OCI-LY7 (cell line): ENCODE results near the gene TSC22D2. TPM values are rescaled to one million over a fixed set of nuclear protein-coding genes. Genes with fewer than 3 reads are reported as not detected.

Experiments
- BruUV-seq: library from RNA; stranded (reverse); fragments of 400-500 nt; replicated peaks from 2 replicates; lab custom pipeline; 2021; lab: Mats Ljungman, UMichigan
- CTCF ChIA-PET: fragments of 300-600 bp; sonication (Branson Sonifier 250); formaldehyde crosslinking; loops from one replicate; lab custom pipeline; 2022; ENCODE audit warnings: antibody characterized with exemption; ENCODE audit not compliant: unreplicated experiment; lab: Charles Lee
- POLR2A ChIA-PET: fragments of 300-600 bp; sonication (Branson Sonifier 250); formaldehyde crosslinking; loops from one replicate; lab custom pipeline; 2022; ENCODE audit warnings: antibody characterized with exemption; lab: Charles Lee
- DNase-seq: peaks from one replicate; pipeline ENCODE4 v3.0.0-alpha.2; 2015; ENCODE audit warnings: low spot score
- H2AFZ ChIP-seq: fragments of 200-600 bp; sonication (generic), shearing (Covaris generic); 2 replicates; pipeline ENCODE4 v1.6.1; 2014; ENCODE audit warnings: mild to moderate bottlenecking, antibody characterized with exemption, low read length, moderate library complexity
- H3K27ac ChIP-seq: fragments of 200-600 bp; sonication (generic); 2 replicates; pipeline ENCODE4 v1.5.1; 2014; ENCODE audit warnings: mixed run types, low read depth, mild to moderate bottlenecking, moderate library complexity, low read length, inconsistent platforms; ENCODE audit not compliant: poor library complexity, severe bottlenecking
- H3K36me3 ChIP-seq: fragments of 200-600 bp; sonication (generic); 2 replicates; pipeline ENCODE4 v1.6.1; 2014; ENCODE audit warnings: mild to moderate bottlenecking, antibody characterized with exemption, low read length, moderate library complexity, mixed read lengths; ENCODE audit not compliant: insufficient read depth
- H3K4me1 ChIP-seq: fragments of 200-600 bp; sonication (generic); 2 replicates; pipeline ENCODE4 v1.5.1; 2014; ENCODE audit warnings: mild to moderate bottlenecking, low read length; ENCODE audit not compliant: insufficient read depth, poor library complexity, severe bottlenecking
- H3K4me2 ChIP-seq: fragments of 200-600 bp; sonication (generic); 2 replicates; pipeline ENCODE4 v1.6.1; 2014; ENCODE audit warnings: mild to moderate bottlenecking, low read length
- H3K4me3 ChIP-seq: fragments of 200-600 bp; sonication (generic); 2 replicates; pipeline ENCODE4 v1.5.1; 2014; ENCODE audit warnings: mild to moderate bottlenecking, low read depth, low read length; ENCODE audit not compliant: poor library complexity, severe bottlenecking
- H3K79me2 ChIP-seq: fragments of 200-600 bp; sonication (generic); 2 replicates; pipeline ENCODE4 v1.6.1; 2016; ENCODE audit warnings: low read depth, mild to moderate bottlenecking, low read length, moderate library complexity, mixed read lengths; ENCODE audit not compliant: insufficient read depth
- H3K9me2 ChIP-seq: fragments of 200-600 bp; sonication (generic); 2 replicates; pipeline ENCODE4 v1.6.1; 2016; ENCODE audit warnings: mild to moderate bottlenecking, low read length, mixed read lengths; ENCODE audit not compliant: insufficient read depth
- H3K9me3 ChIP-seq: fragments of 200-600 bp; sonication (generic); 2 replicates; pipeline ENCODE4 v1.6.1; 2014; ENCODE audit warnings: mild to moderate bottlenecking, mixed run types, low read length, mixed read lengths
- H4K20me1 ChIP-seq: fragments of 200-600 bp; sonication (generic); 2 replicates; pipeline ENCODE4 v1.6.1; 2014; ENCODE audit warnings: mild to moderate bottlenecking, antibody characterized with exemption, low read length, moderate library complexity, mixed read lengths; ENCODE audit not compliant: insufficient read depth
- EZH2phosphoT487 ChIP-seq: fragments of 200-600 bp; sonication (generic); IDR thresholded peaks from 2 replicates; pipeline ENCODE4 v1.6.1; 2018; ENCODE audit warnings: low read depth, borderline replicate concordance, mild to moderate bottlenecking, mixed run types, antibody characterized with exemption, low read length, moderate library complexity, mixed read lengths
- intact Hi-C: fragments of 100-400 bp; cut with micrococcal nuclease; formaldehyde crosslinking; loops from one replicate; pipeline ENCODE4 v1.10.0; 2022; ENCODE audit not compliant: unreplicated experiment
- total RNA-seq, 2 experiments: library from RNA; depleted of rRNA in 1 of 2; stranded (reverse); fragments of >200 nt in 1 of 2; shearing (Covaris generic) in 1 of 2; gene quantifications; 2 replicates each; pipeline ENCODE4 v1.2.3, GENCODE V29; 2014 to 2022
- TF ChIP-seq, protein P1 (sequence below): fragments of 200-600 bp; sonication (generic); conservative IDR thresholded peaks from 2 replicates; pipeline ENCODE4 v1.5.1; 2014; ENCODE audit warnings: mild to moderate bottlenecking, antibody characterized with exemption, low read length, moderate library complexity, mixed read lengths

The TSC22D2 gene
- total RNA-seq, 2 experiments from 2014 or later: 5.9 to 24.2 TPM

DNA sequence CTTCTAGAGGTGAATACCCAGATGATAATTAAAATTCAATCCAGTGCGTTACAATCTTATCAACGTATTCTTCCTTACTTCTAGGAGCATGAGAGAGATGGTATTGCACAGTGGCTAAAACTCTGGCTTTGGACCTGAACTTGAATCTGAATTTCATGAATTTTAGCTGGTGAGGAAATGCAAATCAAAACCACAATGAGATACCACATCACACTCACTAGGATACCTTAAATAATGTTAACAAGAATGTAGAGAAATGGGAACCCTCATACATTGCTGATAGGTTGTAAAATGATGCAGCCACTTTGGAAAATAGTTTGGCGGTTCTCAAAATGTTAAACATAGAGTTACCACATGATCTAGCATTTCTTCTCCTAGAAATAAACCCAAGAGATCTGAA is 47.1 kb upstream of the TSC22D2 start:
- no peaks in the 10 kb centered on the region for H3K36me3 ChIP-seq
- H3K9me3 ChIP-seq: no peaks in the 10 kb centered on the region
- no peak overlapping the region for H3K27ac ChIP-seq
- no peak for DNase-seq
- POLR2A ChIA-PET: no interaction called here
- CTCF ChIA-PET: no interaction called here
- H3K4me2 ChIP-seq: no peak overlapping the region
- H3K9me2 ChIP-seq: no peaks in the 10 kb centered on the region
- H3K79me2 ChIP-seq: no peaks in the 10 kb centered on the region
- H4K20me1 ChIP-seq: no peaks in the 10 kb centered on the region
- BruUV-seq: no TSS peak
- H3K4me1 ChIP-seq: no peaks in the 10 kb centered on the region
- intact Hi-C loops: no loop called here
- TF ChIP-seq EZH2phosphoT487: no peak
- TF ChIP-seq, protein P1, sequence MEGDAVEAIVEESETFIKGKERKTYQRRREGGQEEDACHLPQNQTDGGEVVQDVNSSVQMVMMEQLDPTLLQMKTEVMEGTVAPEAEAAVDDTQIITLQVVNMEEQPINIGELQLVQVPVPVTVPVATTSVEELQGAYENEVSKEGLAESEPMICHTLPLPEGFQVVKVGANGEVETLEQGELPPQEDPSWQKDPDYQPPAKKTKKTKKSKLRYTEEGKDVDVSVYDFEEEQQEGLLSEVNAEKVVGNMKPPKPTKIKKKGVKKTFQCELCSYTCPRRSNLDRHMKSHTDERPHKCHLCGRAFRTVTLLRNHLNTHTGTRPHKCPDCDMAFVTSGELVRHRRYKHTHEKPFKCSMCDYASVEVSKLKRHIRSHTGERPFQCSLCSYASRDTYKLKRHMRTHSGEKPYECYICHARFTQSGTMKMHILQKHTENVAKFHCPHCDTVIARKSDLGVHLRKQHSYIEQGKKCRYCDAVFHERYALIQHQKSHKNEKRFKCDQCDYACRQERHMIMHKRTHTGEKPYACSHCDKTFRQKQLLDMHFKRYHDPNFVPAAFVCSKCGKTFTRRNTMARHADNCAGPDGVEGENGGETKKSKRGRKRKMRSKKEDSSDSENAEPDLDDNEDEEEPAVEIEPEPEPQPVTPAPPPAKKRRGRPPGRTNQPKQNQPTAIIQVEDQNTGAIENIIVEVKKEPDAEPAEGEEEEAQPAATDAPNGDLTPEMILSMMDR: no peak
- H2AFZ ChIP-seq: no peak overlapping the region
- H3K4me3 ChIP-seq: no peak overlapping the region

DNA sequence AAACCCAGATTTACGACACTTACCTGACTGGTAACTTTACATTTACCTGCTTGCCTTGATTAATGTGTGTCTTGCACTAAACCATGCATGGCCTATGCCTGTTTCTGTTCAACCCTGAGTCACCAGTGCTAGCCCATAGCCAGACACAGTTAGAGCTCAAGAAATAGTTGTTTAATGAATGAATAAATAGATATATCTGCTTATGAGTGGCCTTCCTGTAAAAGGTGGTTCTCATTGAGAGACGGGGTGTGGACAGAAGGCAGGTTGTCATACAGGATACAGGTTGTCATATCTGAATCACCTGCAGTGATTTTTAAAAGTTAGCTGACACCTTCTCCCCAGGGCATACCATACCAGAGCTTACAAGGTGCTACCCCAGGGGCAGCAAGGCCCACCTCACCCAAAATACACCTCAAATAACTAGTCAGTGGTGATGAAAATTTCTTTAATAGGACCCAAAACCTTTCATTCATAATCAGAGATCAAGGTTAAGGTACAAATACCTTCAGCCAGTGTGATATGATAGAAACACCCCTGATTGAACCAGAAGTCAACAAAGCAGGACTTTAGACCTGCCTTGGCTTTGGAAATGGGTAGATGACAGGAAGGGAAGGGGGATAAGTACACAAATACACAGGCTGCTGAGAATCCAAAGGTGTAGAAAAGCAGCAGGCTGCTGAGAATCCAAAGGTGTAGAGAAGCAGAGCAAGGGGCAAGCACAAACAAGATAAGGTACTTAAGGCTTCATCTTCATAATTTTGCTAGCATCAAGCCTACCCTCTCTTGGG is 45.4 kb upstream of the TSC22D2 start:
- no TSS peak for BruUV-seq
- Histone ChIP-seq H3K9me2 (no peaks in the 10 kb centered on the region), H3K36me3 (no peaks in the 10 kb centered on the region), H3K4me2 (no peak overlapping the region), H3K27ac (no peak overlapping the region), H2AFZ (no peak overlapping the region), H3K79me2 (no peaks in the 10 kb centered on the region), H4K20me1 (no peaks in the 10 kb centered on the region), H3K4me3 (no peak overlapping the region), H3K9me3 (no peaks in the 10 kb centered on the region), H3K4me1 (no peaks in the 10 kb centered on the region)
- DNase-seq: no peak
- TF ChIP-seq, protein P1: no peak
- TF ChIP-seq EZH2phosphoT487: no peak
- POLR2A ChIA-PET: interaction anchor here (0.6 to 1.0 kb wide), 2 partner anchors 15 to 1312 kb away, joined by 3 read pairs; no protein-coding TSS in a partner anchor
- CTCF ChIA-PET: no interaction called here
- intact Hi-C loops: no loop called here

DNA sequence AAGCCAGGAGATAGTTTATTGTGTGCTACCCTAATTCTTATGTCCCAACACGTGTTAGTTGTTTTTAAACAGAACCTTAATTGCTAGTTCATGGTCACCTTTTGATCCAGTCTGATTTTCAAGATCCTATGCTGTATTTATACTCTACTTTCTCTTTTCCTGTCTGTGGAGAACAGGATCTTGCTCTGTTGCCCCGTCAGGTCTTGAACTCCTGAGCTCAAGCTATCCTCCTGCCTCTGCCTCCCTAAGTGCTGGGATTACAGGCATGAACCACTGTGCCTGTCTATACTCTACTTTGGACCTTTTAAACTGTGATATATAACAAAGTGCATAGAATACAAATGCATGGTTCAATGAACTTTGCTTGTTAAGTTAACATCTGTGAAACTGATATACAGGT is 44.7 kb upstream of the TSC22D2 start:
- CTCF ChIA-PET: no interaction called here

More for the DNA sequence above, 44.7 kb upstream of the TSC22D2 start:
- BruUV-seq: no TSS peak
- intact Hi-C loops: no loop called here
- POLR2A ChIA-PET: no interaction called here
- Histone ChIP-seq H3K79me2 (no peaks in the 10 kb centered on the region), H2AFZ (no peak overlapping the region), H3K36me3 (no peaks in the 10 kb centered on the region), H4K20me1 (no peaks in the 10 kb centered on the region), H3K4me3 (no peak overlapping the region), H3K9me2 (no peaks in the 10 kb centered on the region), H3K4me2 (no peak overlapping the region), H3K27ac (no peak overlapping the region), H3K9me3 (no peaks in the 10 kb centered on the region), H3K4me1 (no peaks in the 10 kb centered on the region)
- TF ChIP-seq EZH2phosphoT487: no peak
- TF ChIP-seq, protein P1: no peak
- DNase-seq: no peak
